Measurements from ENCODE around the gene ATF1.

ATF1 gene

DNA sequence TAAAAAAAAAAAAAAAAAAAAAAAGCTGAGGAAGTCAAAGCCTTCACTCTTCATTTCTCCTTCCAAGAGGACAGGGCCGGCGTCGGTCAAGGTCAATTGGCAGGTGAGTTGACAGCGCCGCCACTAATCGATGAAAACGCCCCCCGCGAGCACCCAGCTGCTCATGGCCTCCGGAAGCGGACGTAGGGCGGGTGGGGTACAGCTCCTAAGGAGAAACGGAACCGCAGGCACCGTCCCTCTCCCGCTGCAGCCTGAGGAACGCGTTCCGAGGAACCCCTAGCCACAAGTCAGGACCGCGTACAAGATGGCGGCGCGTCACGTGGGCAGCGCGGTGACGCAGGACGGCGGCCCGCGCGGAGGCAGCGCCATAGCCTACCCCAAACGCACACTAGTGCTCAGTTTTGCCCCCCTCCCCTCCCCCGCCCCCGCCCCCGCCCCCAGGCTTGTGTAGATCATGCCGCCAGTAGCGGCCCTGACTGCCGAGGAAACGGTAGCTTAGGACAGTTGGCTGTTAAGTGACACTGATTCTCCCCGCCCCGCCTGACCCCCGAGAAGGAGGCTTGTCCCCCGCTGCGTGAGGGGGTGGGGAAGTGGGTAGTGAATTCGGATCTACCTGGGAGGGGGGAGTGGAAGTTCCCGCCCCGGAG is at the start of gene ATF1:
ATF1 (plus strand) TSS at position 463 of the 647 bp plus-strand sequence. CDS start 16,045 bp downstream, outside the sequence.
- DNase-seq, result peak; percentile 92

DNA sequence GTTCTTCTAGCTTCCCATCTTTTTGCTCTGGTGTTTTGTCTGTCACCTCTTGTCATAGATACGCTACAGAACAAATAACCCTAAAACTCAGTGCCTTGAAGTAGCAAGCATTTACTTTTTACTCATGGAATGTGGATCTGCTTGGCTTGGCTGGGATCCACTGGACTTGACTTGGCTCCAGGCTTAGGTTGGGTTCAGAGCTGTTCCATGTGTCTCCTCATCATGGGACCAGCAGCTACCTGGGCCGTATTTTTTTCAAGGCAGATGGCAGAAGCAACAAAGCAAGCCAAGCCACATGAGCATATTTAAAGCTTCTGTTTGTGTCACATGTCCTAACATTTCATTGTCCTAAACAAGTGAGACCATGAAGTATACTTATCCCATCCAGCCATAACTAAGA is 48.7 kb upstream of the ATF1 start:
- DNase-seq, result no peak

DNA sequence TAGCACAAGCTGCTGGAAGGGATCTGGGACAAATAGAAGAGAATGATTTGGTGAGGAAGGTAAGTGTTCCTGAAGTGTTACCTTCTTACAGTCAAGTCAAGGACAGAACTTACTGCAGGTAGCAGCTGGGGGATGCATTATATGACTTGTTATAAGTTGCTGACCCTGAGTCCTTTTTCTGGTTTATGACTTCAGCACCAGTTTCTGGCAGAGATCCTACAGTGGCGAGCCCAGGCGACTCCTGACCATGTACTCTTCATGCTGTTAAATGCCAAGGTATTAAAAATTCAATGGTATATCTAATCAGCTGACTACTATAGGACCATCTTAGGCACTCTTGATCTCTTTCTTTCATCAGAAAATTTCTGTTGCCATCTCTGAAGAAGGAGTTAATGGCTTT is 45.1 kb upstream of the ATF1 start:
- DNase-seq, result no peak

DNA sequence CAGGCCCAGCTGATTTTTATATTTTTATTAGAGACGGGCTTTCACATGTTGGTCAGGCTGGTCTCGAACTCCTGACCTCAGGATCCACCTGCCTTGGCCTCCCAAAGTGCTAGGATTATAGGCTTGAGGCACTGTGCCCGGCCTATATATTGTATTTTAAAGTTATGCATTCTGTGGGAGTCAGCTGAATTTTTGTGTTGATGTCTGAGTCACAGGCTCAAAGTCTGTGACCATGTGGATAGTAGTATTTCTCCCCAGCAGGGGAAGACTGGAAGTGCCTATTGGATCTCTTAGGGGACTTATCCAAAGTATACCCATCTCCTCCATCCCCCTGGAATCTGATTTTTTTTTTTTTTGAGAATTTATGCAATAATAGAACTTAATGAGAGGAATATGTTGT is 43.8 kb upstream of the ATF1 start:
- peak; percentile 16 for DNase-seq

DNA sequence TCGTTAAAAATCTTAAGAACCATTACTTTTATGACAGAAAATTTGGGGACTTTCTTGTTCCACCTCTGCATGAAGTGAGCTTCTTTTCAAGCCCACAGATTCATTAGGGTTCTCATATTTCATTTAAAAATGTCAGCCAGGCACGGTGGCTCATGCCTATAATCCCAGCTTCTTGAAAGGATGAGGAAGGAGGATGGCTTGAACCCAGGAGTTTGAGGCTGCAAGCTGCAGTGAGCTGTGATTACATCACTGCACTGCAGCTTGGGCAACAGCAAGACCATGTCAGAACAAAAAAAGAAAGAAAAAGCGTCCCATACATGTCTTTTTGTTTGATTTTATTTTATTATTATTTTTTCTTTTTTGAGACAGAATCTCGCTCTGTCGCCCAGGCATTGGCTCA is 43.4 kb upstream of the ATF1 start:
- DNase-seq, result no peak

DNA sequence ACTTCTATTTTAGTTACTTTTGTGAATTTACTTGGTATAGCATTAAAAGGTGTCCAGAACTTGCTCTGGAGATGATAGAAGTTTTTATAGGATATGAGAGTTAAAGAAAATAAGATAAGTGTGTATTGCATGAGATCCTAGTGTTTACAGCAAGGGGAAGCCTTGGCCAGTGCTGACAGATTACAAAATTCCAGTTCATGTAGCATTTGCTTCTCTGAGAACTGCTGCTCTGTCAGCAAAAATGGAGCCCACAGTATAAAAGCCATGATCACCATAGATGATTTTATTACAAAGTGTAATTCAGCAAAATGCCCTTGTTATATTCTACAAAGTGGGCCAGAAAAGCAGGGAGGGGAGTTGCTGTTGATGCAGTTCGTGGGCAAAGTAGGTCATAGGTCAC is 40.0 kb upstream of the ATF1 start:
- no peak for DNase-seq

DNA sequence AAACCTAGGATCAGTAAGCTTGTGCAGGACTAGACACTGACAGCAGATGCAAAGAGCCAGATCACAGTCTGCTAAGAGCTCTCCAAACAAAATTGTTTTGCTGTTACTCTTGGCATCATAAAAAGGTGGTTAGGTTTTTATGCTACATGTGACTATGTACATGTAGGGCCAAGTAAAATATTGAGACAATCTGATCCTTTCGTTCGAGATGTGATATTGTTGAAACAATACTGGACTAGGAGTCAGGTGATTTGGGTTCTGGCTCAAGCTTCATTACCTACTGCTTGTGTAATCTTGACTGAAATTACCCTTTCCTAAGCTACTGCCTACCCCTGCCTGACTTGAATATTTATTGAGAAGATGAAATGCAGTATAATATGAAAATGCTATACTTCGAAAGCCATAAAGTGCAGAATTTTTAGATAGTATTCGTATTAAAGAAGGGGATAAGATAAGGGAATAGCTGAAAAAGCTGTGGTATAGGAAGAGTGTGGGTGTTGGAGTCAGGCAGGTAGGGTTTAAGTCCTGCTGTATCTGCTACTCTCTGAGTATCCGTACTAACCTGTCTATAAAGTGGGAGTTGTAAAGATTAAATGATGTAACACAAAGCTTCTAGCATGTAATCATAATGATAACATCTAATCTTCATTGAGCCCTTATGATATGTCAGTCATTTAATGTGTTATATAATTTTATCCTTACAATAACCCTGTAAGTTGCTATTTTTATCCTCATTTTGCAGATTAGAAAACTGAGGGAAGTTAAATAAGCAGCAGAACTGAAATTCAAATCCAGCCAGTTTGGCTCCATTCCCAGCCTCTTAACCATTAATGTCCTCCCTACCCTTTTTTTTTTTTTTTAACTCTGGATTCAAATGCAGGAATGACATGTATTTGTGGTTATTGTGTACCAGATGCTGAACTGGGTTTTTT is 38.6 kb upstream of the ATF1 start:
- DNase-seq, result peak; percentile 14

DNA sequence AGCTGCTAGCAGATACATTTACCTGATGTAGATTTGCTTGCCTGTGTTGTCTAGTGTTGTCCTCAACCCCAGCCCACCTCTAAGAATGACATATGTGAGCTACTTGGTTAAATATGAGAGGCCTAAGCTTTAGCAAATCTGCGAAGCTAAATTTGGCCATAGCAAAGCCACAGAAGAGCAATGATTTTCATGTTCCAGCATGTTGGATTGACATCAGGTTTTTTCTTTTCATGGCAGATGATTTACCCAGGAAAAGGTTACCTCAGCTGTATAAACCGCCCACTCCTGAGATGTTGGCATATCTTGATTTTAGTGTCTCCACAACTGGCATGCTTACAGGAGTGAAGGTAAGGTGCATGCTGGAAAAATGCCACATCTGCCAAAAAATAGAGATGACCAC is 36.4 kb upstream of the ATF1 start:
- DNase-seq, result no peak

DNA sequence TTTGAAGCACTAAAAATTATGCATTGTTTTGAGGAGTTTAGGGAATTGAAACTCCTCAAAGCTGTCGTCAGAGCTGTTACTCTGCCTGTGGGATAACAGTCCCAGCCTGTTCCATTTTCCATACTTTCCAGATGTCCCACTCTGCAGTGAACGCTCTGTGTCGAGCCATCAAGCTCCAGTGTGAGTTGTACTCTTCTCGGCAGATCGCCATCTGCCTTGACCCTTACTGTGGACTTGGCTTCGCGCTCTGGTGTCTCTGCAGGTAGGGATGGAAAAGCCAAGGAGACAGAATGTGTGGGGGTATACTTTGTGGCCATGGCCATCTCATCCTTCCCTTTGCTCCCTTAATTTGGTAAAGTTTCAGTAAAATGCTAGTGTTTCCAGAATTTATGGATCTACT is 35.5 kb upstream of the ATF1 start:
- no peak for DNase-seq

DNA sequence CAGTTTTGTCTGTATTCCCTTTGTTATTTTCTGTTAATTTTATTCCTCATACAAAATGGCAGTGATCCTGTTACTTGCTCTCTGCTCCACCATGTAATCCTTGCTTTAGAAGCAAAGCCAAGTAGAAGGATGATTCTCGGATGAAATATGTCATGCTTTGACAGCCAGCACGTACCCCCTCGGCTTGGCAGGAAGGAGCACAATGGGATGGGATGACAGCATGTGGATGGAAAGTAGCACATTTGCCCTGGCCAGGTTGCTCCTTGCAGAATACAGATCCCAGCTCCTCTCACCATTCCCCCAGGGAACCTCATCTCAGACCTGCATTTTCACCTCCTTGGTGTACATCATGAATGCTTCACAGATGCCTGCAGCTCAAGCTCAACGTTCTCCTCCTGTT is 35.1 kb upstream of the ATF1 start:
- no peak for DNase-seq

DNA sequence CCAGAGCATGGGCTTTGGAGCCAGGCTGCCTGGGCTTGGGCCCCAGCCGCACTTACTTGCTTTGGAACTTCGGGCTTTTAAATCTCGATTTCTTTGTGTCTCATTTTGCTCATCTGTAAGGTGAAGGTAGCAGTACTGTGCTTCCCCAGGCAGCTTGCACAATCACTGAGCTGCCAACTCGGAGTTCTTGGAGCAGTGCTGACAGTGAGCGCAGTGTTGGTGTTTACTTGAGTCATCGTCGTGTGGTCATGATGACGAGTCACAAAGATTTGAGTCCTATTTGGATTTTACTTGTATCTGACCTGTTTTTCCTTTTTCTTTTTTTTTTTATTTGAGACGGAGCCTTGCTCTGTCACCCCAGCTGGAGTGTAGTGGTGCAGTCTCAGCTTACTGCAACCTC is 31.3 kb upstream of the ATF1 start:
- peak; percentile 90 for DNase-seq

DNA sequence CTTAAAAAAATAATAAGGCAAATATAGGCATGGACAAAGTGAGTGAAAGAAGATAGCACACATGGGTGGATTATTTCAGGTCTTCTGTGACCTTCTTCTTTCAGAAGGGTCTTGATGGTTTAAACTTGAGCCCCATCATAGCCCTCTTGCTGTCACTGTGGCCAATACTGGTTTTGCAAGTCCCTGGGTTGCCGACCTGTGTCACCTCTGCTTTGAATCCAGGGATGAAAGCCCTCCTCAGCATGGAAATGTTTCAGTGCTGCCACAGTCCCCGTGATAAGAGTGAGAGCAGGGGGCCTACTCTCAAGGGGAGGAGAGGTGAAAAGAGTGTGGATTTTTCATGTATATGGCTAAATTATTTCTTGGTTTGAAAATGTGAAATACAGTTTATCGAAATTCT is 30.2 kb upstream of the ATF1 start:
- DNase-seq, result no peak

DNA sequence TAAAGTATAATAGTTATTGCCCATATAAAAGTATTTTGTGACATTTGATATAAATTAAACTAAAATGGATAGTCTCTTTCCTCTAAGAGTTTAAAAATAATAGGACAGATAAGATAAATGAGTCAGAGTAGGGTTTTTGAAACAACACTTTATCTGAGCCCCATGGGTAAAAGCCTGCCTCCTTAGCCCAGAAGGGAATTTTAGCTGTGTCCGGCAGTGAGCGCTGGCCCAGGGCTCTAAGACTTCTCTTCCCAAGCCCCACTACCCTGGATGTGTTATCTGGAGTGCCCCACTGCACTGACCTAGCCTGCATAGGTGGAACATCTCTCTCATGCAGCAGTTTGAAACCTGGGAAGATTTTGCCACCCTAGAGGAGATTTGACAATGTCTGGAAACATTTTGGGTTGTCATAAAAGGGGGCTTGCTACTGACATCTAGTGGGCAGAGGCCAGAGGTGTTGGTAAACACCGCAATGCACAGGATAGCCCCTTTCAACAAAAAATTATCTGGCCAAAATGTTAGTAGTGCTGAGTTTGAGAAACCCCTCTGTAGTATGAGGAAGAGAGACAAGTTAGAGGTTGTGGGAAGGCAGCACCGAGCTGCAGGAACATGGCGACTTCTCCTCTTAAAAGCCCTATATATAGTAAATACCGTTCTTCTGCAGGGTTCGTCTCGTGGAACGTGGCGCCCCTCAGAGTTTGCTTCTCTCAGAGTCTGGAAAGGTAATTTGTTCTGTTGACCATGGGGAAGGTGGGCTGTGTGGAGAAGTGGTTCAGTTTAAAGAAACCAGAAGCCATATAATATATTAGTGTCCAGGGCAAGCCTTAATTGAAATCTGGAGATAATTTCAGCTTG is 29.3 kb upstream of the ATF1 start:
- DNase-seq, result peak; percentile 45

DNA sequence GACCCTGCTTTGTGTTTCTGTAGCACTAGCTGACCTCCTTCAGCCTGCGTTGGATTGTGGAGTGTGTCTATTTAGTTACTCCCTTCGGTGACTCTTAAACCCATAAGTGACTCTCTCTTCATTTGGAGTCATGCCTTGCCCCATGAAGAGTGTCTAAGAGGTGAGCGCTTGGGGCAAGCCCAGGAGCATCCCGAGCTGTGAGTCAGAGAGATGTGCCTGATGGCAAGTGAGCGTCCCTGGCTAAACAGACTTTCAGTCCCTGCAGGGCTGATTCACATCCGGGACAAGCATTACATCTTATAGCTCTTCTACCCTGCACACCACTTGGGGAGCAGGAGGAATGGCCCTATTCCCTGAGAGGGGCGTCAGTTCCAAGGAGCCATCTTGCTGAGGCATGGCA is 24.3 kb upstream of the ATF1 start:
- DNase-seq, result peak; percentile 61

DNA sequence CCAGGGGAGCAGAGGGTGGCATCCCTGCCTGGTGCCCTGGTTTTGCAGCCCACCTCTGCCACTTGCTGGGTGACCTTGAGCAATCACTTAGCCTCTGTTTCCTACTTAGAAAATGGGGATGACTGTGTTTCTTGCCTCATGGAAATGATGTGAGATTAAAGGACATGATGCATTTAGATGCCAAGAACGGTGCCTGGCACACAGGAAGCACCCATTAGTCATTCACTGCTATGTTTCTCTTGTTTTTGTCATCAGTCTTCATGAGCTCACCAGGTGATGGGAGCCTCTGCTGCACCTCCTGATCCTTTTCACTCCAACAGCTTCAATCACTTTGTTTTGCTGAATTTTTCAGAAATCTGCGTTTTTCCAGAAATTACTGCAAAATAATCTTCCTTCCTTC is 23.6 kb upstream of the ATF1 start:
- DNase-seq, result peak; percentile 32

DNA sequence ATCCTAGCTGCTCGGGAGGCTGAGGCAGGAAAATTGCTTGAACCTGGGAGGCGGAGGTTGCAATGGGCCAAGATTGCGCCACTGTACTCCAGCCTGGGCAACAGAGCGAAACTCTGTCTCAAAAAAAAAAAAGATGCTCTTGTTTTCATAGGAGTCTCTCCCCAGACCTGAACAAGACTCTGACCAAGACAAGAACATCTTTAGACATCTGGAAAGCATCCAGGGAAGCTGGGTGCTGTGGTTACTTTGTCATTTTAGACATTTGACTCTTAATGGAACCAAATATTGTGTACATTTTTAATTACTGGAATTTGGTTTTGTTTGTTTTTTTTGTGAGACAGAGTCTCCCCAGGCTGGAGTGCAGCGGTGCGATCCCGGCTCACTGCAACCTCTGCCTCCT is 21.1 kb upstream of the ATF1 start:
- DNase-seq, result peak; percentile 40

DNA sequence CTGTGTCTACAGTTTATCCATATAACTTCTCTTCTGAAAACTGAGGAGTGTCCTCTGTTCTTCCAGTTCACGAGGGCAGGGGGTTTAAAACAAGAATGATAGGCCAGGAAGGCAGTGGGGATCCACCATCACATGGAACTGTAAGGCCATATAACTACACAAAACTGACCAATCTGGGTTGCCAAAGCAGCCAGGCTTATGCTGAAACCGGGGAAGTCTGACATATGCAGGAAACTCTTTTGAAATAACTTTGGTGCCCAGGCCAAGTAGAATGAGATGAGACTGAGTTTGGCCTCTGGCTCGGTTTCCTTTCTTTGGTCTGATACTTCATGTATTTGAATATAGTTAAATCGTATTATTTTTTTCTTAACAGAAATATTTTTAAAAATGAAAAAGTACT is 18.0 kb upstream of the ATF1 start:
- DNase-seq, result no peak

DNA sequence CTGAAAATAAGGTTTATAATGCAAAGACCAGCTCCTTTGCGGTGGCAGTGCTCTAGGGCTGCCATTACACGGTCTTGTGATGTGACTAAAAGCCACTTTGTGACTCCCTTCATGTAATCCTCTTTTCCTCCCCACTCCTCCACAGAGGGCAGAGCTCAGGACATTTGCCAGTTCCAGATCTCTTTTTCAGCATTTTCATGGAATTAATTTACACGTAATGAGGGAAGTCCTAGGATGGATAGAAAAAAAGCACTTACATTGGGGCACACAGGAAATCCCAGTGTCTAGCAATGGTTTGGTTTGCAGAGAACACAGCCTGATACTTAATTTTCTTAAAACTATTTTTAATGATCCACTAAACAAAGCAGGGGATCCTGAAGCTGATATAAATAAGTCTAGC is 17.5 kb upstream of the ATF1 start:
- no peak for DNase-seq

DNA sequence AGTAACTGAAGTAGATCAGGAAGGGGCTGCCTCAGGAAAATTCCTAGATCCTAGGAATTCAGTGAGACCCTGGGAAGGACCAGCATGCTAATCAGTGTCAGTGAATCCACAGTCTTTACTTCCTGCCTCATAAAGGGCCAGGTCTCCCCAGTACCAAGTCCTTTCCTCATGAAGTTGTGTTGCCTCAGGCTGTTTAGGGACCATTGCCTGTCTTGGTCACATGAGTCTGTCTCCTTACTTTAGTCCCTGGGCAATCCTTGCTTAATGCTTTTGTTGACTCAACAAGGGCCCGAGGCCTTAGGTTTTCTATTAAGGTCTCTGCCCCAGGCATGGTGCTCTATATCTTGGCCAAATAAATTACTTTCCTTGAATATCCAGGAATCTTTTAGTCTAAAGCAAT is 16.1 kb upstream of the ATF1 start:
- no peak for DNase-seq

DNA sequence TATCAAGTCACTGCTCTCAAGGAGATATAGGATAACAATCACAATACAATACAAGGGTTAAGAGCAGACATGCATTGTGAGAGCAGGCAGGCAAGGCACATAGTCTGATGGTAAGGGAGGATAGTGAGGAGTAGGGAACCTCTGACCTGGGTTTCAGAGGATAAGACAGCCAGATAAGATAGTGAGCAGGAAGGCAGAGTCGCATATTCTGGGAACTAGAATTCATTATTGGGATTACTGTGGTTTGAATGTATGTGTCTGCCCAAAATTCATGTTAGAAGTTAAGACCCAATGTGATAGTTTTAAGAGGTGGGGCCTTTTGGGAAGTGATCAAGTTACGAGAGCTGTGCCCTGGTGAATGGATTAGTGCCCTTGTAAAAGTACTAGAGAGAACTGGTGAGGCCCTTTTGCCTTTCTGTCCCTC is 14.4 kb upstream of the ATF1 start:
- DNase-seq, result no peak

DNA sequence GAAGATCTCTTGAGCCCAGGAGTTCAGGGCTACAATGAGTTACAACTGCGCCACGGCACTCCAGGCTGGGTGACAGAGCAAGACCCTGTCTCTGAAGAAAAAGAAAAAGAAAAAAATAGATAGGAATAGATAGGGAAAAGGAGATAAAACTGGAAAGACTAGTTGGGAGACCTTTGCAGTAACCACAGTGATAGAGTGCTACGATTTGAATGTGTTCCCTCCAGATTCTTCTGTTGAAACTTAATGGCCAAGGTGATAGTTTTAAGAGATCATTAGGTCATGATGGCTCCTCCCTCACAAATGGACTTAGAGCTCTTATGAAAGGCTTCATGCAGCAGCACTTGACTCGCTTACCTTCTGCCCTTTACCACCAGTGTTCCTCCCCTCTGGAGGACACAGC is 13.5 kb upstream of the ATF1 start:
- DNase-seq, result no peak

DNA sequence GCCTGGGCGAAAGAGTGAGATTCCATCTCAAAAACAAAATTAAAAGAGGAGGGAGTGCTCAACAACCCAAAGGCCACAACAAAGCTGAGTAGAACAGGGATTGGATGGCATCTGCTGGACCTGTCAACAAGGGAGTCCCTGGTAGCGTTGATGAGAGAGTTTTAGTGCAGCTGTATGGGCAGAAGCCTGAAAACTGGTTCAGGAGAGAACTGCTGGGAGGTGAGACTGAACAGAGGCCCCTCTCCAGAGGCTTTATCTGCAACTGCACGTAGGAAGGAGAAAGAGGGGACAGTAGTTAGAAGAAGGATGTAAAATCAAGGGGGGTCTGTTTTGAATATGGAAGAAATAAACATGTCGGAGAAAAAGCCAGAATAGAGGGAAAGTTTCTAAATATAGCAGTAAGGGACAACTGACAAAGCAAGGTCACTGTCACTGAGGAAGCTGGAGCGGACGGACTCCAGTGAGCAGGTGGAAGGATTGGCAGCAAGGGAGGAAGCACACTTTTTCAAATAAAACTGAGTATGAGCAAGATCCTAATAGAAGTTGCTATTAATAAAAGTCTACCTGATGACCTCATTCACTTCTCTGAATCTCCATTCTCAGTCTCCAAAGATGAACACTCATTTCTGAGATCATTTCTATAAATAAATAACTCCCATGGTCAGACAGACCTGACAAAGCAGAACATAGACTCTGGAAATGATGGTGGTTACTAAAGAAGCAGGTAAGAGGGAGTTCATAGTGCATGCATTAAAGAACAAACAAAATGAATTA is 11.8 kb upstream of the ATF1 start:
- no peak for DNase-seq
